NCI-H226 (cell line): ENCODE measurements around the gene ATOSA.

ENCODE experiments used
- DNase-seq: peaks from one replicate; pipeline ENCODE4 v3.0.0-alpha.2; 2015

Gene ATOSA

GRCh38 chr15:52682781-52683180 lies 3.6 kb upstream of the ATOSA start:
- no peak for DNase-seq

DNA sequence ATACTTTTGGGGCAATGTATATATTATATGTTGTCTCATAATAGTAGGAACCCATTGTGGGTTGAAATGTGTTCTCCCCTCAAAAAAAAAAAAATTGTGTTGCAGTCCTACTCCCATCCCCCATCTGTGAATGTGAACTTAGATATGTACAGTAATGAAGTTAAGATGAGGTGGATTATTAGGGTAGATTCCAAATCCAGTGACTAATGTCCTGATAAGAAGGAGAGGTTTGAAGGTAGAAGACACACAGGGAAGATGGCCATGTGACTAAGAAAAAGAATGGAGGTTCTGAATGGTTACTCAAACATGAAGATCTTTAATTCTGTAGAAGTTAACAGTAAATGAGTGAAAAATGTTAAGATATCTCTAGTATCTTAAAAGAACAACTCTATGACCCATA lies 3.0 kb upstream of the ATOSA start:
- DNase-seq, result peak; percentile 53

DNA sequence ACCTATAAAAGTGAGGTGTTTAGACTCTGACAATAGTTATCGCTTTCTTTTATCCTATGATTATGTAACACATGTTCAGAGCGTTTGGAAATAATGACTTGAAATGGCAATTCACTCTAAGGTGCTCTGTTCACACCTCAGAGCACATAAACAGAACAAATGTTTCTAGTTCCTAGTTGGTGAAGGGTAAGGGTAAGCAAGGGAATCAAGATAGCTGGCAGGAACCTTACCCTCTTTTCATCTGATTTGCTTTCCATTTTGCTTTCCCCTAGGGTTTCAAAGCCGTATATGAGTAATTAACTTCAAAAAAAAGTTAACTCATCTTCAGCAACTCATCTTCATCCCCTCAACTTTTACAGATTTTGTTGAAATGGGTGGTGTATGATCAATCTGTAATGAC lies 2.3 kb upstream of the ATOSA start:
- no peak for DNase-seq

DNA sequence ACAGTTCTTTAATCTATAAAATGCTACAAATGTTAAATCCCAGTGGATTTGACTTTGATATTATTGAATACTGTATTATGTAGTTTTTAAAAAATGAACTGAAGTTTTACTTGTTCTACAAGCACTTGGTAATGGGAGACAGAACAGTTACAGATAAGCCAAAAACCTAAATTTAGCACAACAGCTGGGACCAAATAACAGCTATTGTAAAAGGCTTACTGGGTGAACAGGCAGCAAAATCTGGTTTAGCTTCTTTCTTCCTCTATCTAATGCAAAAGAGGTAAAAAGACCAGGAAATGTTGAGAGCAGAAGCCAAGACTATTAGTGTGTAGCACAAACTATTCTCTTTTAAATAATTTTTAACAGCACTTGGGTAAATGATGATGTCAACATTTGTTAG lies 1.6 kb upstream of the ATOSA start:
- DNase-seq, result no peak

- no peak for DNase-seq
Measured at GRCh38 chr15:52680041-52680391, 828 bp upstream of the ATOSA start.

DNA sequence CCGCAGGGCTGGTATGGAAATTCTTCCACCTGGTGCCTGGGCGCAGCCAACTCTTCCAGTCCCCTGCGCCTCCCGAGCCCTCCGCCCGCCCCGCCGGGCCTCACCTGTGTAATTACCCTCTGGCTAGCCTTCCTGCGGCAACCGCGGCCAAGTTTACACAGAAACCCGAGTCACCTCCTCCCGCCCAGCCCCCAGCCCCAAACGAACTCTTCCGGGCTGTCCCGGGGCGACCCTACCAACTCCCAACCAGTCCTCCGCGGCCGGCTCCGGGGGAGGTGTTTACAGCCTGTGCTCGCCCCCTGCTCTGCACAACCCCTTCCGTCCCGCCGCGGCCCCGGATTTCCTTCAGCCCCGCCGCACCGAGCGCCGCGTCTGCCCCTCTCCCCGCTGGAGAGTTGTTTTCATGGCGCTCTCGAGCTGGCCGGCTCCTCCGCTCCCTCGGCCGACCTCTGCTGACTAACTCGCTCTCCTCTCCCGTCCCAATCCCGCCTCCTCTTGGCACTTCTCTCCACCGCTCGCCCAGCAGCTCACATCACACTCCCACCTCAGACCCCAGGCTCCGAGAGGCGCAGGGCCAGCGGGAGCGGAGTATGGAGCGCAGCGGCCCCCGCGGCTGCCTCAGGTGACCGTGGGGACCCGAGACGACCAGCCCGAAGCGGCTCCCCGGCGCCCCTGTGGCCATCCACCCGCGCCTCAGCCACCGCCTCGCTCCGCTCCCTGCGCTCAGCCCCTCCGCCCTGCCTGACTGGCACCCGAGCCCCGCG lies 538 bp downstream of the ATOSA start:
- DNase-seq, result peak; percentile 75

DNA sequence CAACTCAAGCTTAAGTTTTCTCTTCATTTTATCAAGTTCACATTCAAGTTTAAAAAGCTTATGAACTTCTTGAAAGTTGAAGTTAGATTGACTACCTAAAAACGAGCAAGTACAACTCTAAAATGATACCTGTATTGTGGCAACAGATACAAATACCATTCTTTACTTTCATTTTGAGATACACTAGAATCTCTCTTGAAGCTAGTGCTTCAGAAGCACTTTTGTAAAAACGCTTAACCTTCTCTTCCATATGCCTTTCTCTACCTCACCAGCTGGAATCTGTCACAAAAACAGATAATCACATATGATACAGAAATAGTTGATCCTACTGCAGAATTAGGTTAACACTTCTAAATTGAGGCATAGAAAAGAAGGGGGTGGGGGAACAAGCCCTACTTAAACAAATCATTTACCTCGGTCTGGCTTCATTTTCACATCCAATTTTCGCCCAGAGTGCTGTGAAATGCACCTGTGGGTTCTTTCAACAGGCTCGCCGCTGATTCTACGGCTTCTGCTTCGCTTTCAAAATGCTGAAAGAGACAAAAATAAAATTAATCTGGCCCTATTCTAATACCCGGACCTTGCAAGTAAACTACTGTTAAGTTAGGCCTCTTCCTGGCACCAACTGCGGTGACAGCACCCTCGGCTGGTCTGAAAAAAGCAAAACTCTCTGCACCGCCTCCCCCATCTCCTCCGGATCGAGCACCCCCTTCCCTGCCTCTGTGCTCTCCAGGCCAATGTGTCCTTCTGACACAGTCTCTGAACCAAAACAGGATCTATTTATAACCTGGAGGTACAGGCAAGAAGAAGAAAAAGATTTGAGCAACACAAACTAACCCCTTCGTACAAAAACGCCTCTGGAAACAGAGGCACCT lies 1.4 kb downstream of the ATOSA start:
- DNase-seq, result peak; percentile 64

DNA sequence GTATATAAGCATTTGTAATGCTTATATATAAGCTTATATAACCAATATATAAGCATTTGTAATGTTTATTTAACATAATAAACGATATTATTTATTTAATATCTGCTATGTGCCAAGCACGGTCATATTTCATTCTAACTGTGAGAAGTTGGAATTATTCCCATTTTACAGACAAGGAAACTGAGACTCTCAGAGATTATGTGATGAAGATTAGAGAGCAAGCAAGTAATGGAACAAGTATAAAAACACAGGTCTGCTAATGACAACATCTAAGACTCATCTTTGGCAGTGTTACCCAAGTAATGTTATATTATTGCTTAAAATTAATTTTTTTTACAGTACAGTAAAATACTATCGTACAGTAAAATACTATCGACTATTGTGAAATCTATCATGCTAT lies 4.4 kb downstream of the ATOSA start:
- DNase-seq, result no peak

DNA sequence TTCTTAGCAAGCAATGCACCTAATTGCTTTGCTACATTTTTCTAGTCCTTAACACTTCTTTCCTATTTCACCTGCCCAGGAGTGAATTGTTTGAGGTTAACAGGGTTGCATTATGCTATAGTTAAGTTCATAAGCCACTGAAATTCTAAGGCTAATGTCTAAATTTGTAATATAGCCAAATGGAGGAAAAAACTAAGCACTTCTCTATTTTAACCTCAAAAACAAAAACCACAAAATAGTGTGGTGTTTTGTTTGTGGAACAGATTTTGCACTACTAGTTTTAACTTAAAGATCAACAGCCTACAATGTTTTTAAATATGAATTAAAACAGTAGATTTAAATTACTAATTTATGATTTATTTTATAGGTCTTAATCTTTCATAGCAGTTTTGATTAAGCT lies 5.5 kb downstream of the ATOSA start:
- no peak for DNase-seq

- no peak for DNase-seq
Measured at GRCh38 chr15:52673312-52673711, 5.9 kb downstream of the ATOSA start.

GRCh38 chr15:52672661-52673060 lies 6.5 kb downstream of the ATOSA start:
- no peak for DNase-seq

GRCh38 chr15:52670087-52670486 lies 9.1 kb downstream of the ATOSA start:
- DNase-seq, result no peak

DNA sequence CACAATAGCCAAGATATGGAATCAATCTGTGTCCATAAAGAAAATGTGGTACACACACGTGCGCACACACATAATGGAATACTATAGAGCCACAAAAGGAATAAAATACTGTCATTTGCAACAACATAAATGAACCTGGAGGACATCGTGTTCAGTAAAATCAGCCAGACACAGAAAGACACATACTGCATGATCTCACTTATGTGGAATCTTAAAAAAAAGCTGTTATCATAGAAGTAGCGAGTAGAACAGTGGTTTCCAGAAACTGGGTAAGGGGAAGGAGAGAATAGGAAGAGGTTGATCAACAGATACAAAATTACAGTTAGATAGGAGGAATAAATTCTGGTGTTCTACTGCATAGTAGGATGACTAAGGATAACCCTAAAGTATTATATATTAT lies 11.1 kb downstream of the ATOSA start:
- DNase-seq, result peak; percentile 87

GRCh38 chr15:52667597-52667996 lies 11.6 kb downstream of the ATOSA start:
- peak; percentile 87 for DNase-seq

GRCh38 chr15:52663536-52664294 lies 15.5 kb downstream of the ATOSA start:
- no peak for DNase-seq

GRCh38 chr15:52661909-52662308 lies 17.3 kb downstream of the ATOSA start:
- no peak for DNase-seq

GRCh38 chr15:52660192-52660591 lies 19.0 kb downstream of the ATOSA start:
- DNase-seq, result no peak

GRCh38 chr15:52658955-52659354 lies 20.2 kb downstream of the ATOSA start:
- DNase-seq, result no peak

DNA sequence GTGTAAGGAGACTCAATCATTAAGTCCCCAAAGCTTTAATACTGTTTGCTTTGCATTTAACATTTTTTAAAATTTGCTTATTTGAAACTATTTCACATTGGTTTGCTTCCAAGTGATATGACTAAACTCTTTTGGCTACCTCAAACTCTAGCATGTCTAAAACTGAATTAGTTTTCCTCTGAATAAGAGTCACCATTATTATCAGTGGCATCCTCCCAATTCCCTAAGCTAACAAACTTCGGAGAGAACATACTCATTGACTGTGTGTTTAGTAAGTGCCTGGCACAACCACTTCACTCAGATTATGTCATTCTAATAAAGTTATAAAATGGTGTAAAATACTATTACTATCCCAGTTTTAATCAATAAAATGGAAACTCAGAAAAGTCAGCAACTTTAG lies 21.9 kb downstream of the ATOSA start:
- peak; percentile 82 for DNase-seq

DNA sequence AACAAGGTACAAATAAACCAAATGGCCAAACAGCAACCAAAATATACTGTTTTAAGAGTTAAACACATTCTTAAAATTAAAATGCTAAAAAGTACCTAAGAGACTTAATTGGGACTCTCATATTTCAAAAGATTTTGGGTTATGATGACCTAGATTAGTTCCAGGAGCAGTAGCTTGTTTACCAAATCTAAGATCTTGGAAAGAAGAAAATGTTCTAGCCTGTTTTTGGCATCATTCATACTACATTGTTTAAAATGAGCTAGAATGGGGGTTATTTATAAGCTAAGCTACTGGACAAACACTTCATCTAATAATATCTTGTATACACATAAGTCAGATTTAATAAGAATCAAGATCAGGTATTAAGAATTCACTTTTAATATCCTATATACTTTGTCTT lies 22.8 kb downstream of the ATOSA start:
- no peak for DNase-seq

DNA sequence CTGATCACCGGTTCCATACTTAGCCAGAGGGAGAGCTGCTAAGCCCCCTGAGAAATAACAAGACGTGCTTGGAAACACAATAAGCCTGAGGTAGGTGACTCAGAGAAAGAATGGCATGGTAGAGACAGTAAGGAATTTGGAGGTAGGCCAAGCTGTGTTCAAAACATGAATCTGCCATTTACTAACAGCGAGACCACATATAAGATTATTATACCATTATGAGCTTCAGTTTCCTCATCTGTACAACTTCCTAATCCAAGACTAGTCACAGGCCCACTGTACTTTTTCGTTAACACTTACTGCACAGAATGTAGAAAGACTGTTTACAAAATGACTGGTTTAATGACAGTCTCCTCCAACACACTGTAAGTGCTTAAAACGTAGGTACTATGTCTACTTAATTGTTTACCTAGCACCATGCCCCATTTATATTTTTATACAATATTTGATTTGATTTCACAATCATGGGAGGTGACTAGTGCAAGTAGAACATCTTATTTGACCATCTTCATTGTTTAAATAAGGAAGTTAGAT lies 25.7 kb downstream of the ATOSA start:
- DNase-seq, result peak; percentile 86

DNA sequence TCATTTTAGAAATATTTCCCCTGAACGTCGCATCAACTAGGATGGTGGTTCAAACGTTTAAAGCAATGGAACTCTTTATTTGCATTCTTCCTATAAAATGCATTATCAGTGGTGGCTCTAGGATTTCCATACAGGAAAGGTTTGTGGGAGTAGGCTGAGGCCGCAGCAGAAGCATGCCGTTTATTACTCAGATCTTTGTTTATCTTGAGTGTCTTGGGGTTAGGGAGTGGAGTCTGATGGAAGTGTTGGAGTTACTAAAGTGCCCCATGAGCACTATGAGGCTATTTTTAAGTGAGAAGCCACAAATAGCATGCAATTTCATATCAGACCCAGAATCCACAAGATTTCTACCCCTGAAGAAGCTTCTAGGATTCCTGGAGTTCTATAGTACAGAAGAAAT lies 26.2 kb downstream of the ATOSA start:
- peak; percentile 92 for DNase-seq

- DNase-seq, result no peak
Measured at GRCh38 chr15:52652286-52652685, 26.9 kb downstream of the ATOSA start.
